Transverse colon (tissue), 4 donors: ENCODE data around the gene STK10. TPM values are rescaled to one million over a fixed set of nuclear protein-coding genes. Genes with fewer than 3 reads are reported as not detected.
"Not testable (repeated sequence)": the region's sequence is repeated elsewhere in the genome, so short reads cannot be mapped to it uniquely, and the experiment has no call there.

Experiments used
- DNase-seq: peaks from one replicate; pipeline ENCODE4 v3.0.0-alpha.2; 2019
- H3K27ac ChIP-seq, 4 donors: fragments of 200-600 bp; sonication (generic); 2 replicates each; pipeline ENCODE4 v1.5.1; 2016 to 2018; ENCODE audit warnings: inconsistent platforms in 4 of 4
- H3K27me3 ChIP-seq: fragments of 200-600 bp; sonication (generic); 2 replicates; pipeline ENCODE4 v1.5.1; 2017; ENCODE audit warnings: inconsistent platforms
- H3K36me3 ChIP-seq, 4 donors: fragments of 200-600 bp; sonication (generic); 2 replicates each; pipeline ENCODE4 v1.5.1; 2017 to 2019; ENCODE audit warnings: inconsistent platforms in 4 of 4
- H3K4me1 ChIP-seq, 4 donors: fragments of 200-600 bp; sonication (generic); 2 replicates each; pipeline ENCODE4 v1.5.1; 2017 to 2020; ENCODE audit warnings: inconsistent platforms in 4 of 4
- H3K4me3 ChIP-seq, 4 donors: fragments of 200-600 bp; sonication (generic); 1 replicate in 1 of 4; 2 replicates in 3 of 4; pipeline versions ENCODE4 v1.5.1 to v1.6.1; 2017 to 2019; ENCODE audit warnings: inconsistent platforms in 4 of 4
- H3K9me3 ChIP-seq, 2 donors: fragments of 200-600 bp; sonication (generic); 2 replicates each; pipeline ENCODE4 v1.5.1; 2017 to 2019; ENCODE audit warnings: inconsistent platforms in 2 of 2
- CTCF ChIP-seq, 5 experiments: fragments of 200-600 bp in 3 of 5; fragments of 450-650 bp in 2 of 5; sonication (generic) in 3 of 5; IDR thresholded peaks; 1 replicate in 2 of 5; 2 replicates in 3 of 5; pipeline ENCODE4 v1.5.1; 2016 to 2017; ENCODE audit warnings: antibody characterized with exemption in 5 of 5, inconsistent platforms in 3 of 5, mild to moderate bottlenecking in 2 of 5, moderate library complexity in 1 of 5
- EP300 ChIP-seq: sonication (generic); formaldehyde crosslinking; IDR thresholded peaks from one replicate; pipeline ENCODE4 v1.6.1; 2017; ENCODE audit warnings: antibody characterized with exemption, low read depth
- POLR2A ChIP-seq: fragments of 450-650 bp; IDR thresholded peaks from one replicate; pipeline ENCODE4 v1.6.1; 2016; ENCODE audit warnings: antibody characterized with exemption, mild to moderate bottlenecking, moderate library complexity
- POLR2AphosphoS5 ChIP-seq, 3 donors: sonication (generic); formaldehyde crosslinking; IDR thresholded peaks; one replicate each; pipeline ENCODE4 v1.6.1; 2016; ENCODE audit warnings: antibody characterized with exemption in 3 of 3
- WGBS, 2 donors: methylation state at CpG; one replicate each; pipeline ENCODE4 v1.1.5; 2018; ENCODE audit warnings: low coverage in 1 of 2; 5-methylcytosine and 5-hydroxymethylcytosine counted together
- in situ Hi-C, 4 donors: fragments of 200-750 bp; cut with MboI; loops; one replicate each; pipeline versions ENCODE4 v1.15.0 to v1.15.1; 2017; ENCODE audit warnings: low sequenced_read_pairs in 3 of 4, low pct_ligation_motif_present in 1 of 4, low pct_unique_long_range_greater_than_20kb in 1 of 4
- intact Hi-C: fragments of 100-400 bp; cut with DNase I; formaldehyde crosslinking; loops from one replicate; pipeline ENCODE4 v1.15.1; 2023; ENCODE audit warnings: low total_unique reads
- total RNA-seq, 4 donors: library from RNA; depleted of rRNA; stranded (reverse); fragments of >200 nt; gene quantifications; one replicate each; pipeline ENCODE4 v1.1.0, GENCODE V29; 2016

STK10 gene
- total RNA-seq, 4 donors from 2014 or later: 21.2 to 207 (median 49.3) TPM

GRCh38 chr5:172207511-172207910 lies 19.5 kb upstream of the STK10 start:
- Histone ChIP-seq H3K27ac (no peak overlapping the region), H3K4me3 (no peak overlapping the region), H3K27me3 (no peaks in the 10 kb centered on the region), H3K4me1 (no peaks in the 10 kb centered on the region), H3K9me3 (no peaks in the 10 kb centered on the region), H3K36me3 (peaks cover 0 to 14% (median 3%) of the 10 kb centered on the region in 4 donors)
- in situ Hi-C loops (no loop called here), intact Hi-C loops (no loop called here)
- no peak for DNase-seq
- no peak for TF ChIP-seq EP300
- TF ChIP-seq POLR2A: no peak
- TF ChIP-seq POLR2AphosphoS5 (IDR thresholded peaks at IDR 0.05): no peak
- no peak for TF ChIP-seq CTCF (IDR thresholded peaks at IDR 0.05)
- 65 to 66% methylated on average over 3 of the region's 3 CpGs for WGBS, 2 donors

- 86 to 89% methylated on average over 5 to 11 of the region's 11 CpGs for WGBS, 2 donors
- H3K4me1 ChIP-seq, in situ Hi-C loops, H3K36me3 ChIP-seq, DNase-seq, intact Hi-C loops, H3K4me3 ChIP-seq, H3K27me3 ChIP-seq, H3K27ac ChIP-seq, H3K9me3 ChIP-seq: not testable (repeated sequence)
Measured at GRCh38 chr5:172205984-172206383, 18.0 kb upstream of the STK10 start.

GRCh38 chr5:172200476-172200875 lies 12.5 kb upstream of the STK10 start:
- Histone ChIP-seq H3K36me3 (no peaks in the 10 kb centered on the region), H3K9me3 (no peaks in the 10 kb centered on the region), H3K27me3 (no peaks in the 10 kb centered on the region), H3K4me3 (no peak overlapping the region), H3K4me1 (no peaks in the 10 kb centered on the region), H3K27ac (no peak overlapping the region)
- in situ Hi-C loops: no loop called here
- 80 to 83% methylated on average over 3 to 6 of the region's 6 CpGs for WGBS, 2 donors
- TF ChIP-seq CTCF (IDR thresholded peaks at IDR 0.05): no peak
- no peak for TF ChIP-seq EP300
- TF ChIP-seq POLR2AphosphoS5 (IDR thresholded peaks at IDR 0.05): no peak
- no peak for TF ChIP-seq POLR2A
- intact Hi-C loops: no loop called here
- no peak for DNase-seq

- WGBS, 2 donors: 60 to 85% methylated on average over 2 to 10 of the region's 10 CpGs
- TF ChIP-seq EP300: no peak
- no peak for TF ChIP-seq POLR2AphosphoS5 (IDR thresholded peaks at IDR 0.05)
- TF ChIP-seq CTCF (IDR thresholded peaks at IDR 0.05): no peak
- no peak for TF ChIP-seq POLR2A
- H3K4me3 ChIP-seq: no peak overlapping the region
- intact Hi-C loops (no loop called here), in situ Hi-C loops (loop anchor here in 1 of 4 donors (10.0 kb wide), 1 partner anchor 85 kb away; the partner anchor contains the start of gene UBTD2)
- no peak overlapping the region for H3K27ac ChIP-seq
- no peaks in the 10 kb centered on the region for H3K4me1 ChIP-seq
- H3K9me3 ChIP-seq: no peaks in the 10 kb centered on the region
- no peaks in the 10 kb centered on the region for H3K27me3 ChIP-seq
- no peaks in the 10 kb centered on the region for H3K36me3 ChIP-seq
- DNase-seq: no peak
Measured at GRCh38 chr5:172199446-172199845, 11.4 kb upstream of the STK10 start.

- in situ Hi-C loops: loop anchor here in 1 of 4 donors (10.0 kb wide), 1 partner anchor 87 kb away; the partner anchor contains the start of gene UBTD2
- WGBS, 2 donors: 84 to 100% methylated on average over 1 to 4 of the region's 4 CpGs
- not testable (repeated sequence) for DNase-seq
Measured at GRCh38 chr5:172197775-172198174, 9.8 kb upstream of the STK10 start.

More at GRCh38 chr5:172197775-172198174, 9.8 kb upstream of the STK10 start:
- H3K9me3 ChIP-seq, H3K4me3 ChIP-seq, H3K36me3 ChIP-seq, H3K27ac ChIP-seq, H3K27me3 ChIP-seq, intact Hi-C loops, H3K4me1 ChIP-seq: not testable (repeated sequence)
